Islet of Langerhans (tissue), 1 donor: ENCODE measurements around the gene TEC.
"Not testable (repeated sequence)": the region's sequence is repeated elsewhere in the genome, so short reads cannot be mapped to it uniquely, and the experiment has no call there.

Experiments
- FAIRE-seq: peaks from one replicate; lab custom pipeline; 2011; peaks lifted over from hg19 to GRCh38; lab: Jason Lieb, UNC

TEC gene

GRCh38 chr4:48268956-48269860, at the start of gene TEC:
Gene TEC, minus strand, starts transcription at chr4:48269838. Its CDS starts 41,224 bp downstream, at chr4:48228614.
- FAIRE-seq = no peak

- FAIRE-seq = peak; percentile 70
Observed at GRCh38 chr4:48315728-48316630, 46.3 kb upstream of the TEC start.

DNA sequence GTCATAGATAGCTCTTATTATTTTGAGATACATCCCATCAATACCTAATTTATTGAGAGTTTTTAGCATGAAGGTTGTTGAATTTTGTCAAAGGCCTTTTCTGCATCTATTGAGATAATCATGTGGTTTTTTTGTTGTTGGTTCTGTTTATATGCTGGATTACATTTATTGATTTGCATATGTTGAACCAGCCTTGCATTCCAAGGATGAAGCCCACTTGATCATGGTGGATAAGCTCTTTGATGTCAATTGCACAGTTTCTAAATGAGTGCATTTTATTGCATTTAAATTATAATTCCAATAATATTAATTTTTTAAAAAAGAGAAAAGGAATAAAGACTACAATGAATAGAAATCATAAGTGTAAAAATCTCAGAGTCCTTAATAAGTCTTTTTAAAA, 45.1 kb upstream of the TEC start:
- not testable (repeated sequence) for FAIRE-seq

- no peak for FAIRE-seq
Observed at GRCh38 chr4:48311896-48312295, 42.3 kb upstream of the TEC start.

DNA sequence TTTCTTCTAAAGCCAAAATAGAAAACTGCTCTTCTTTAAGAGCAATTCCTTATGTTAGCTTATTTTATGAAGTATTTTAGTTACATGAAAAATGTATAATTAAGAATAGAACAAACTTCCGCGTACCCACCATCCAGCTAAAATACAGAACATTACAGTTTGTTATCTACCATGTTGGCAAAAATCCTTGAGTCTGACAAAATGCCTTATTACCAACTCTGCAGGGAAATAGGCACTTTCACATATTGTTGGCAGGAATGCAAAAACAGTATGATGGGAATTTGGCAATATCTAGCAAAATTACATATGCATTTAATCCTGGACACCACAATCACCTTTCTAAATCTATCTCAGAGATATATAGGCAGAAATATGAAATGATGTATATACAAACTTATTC, 39.3 kb upstream of the TEC start:
- no peak for FAIRE-seq

GRCh38 chr4:48307528-48307927, 37.9 kb upstream of the TEC start:
- FAIRE-seq = no peak

DNA sequence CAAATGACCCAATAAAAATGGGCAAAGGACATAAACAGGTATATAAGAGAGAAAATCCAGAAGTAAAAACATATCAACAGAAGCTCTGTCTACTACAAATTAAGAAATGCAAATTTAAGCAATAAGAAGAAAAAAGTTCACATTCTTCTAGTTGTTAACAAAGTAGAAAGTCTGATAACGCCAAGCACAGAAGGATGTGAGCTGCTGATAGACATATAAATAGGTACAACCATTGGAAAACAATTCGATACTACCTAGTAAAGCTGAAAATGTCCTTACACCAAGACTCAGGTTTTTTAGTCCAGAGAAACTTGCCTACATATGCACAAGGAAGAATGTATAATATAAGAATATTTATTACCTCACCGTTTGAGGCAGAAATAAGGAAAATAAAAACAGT, 35.9 kb upstream of the TEC start:
- FAIRE-seq = no peak

DNA sequence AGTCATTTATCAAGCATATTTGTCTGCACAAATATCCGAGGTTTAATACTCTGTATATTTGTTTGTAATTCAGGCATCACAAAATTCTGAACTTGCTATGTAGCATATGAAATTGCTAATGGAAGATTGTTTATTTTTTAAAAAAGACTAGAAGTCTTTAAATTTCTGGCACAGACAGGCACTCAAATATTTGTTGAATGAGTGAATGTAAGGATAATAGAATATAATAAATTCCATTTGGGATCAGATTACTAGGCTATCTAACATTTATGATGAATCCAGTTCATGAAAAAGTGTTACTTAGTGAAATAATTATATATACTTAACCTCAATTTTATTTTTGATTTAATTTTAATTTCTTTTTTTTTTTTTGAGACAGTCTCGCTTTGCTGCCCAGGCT, 30.4 kb upstream of the TEC start:
- no peak for FAIRE-seq

DNA sequence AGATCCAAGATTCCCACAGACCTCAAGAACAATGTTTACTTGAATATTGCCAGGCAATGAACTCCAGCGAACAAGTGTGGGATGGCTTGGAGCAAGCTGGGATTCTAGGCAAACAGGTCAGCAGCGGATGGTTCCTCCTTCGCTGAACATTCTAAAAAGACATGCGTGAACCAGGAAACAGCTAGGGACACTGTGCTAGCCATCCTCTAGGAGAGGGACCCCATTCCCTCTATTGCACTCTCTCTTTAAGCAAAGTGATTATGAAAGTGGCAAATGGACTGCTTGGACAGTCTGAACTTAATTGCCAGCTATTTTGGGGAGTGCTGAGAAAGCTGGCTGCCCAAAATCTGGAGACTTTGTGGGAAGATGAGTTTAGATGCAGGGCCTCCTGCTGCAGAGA, 29.9 kb upstream of the TEC start:
- FAIRE-seq = no peak

DNA sequence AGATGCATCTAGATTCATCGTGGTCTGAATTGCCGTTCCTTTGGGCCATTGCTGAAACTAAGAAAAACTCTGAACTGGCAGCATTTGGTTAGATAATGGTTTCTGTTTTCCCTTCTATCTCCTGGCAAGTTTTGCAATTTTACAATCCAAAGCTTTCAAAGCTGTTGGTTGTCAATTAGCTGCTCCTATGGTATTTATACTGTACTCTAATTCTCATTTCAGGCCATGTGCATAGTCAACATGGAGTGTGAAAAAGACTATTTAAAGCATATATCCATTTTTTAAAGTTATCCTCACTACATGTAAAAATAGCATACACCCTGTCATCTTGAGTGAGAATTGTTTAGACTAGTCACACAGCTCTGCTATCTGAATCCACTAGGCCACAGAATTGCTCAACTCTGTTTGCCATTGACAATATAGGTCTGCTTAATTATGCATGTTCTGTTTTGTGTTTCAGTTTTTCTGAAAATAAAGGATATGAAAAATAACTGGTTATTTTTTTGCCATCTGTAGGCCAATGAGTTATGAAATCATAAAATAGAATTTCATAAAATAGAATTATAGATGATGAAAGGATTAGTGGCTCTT, 27.7 kb upstream of the TEC start:
- no peak for FAIRE-seq

- FAIRE-seq = no peak
Observed at GRCh38 chr4:48296365-48296764, 26.7 kb upstream of the TEC start.

DNA sequence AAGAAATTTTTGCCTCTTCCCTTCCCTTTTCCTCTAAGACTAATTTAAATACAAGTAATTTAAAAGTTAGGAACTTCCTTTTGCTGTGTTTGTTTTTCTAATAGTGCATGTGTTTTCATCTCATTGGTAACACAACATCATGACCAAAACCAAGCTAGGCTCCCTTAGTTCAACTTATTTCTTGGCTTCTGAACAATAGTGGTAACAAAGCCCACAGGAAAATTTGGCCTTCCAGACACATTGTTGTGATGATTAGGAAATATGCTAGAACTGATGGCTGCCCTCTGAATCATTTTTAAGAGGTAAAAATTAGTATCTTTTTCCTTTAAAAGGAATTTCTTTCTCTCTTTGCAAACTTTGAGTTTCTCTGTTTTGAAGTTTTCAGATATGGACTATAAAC, 25.5 kb upstream of the TEC start:
- no peak for FAIRE-seq

DNA sequence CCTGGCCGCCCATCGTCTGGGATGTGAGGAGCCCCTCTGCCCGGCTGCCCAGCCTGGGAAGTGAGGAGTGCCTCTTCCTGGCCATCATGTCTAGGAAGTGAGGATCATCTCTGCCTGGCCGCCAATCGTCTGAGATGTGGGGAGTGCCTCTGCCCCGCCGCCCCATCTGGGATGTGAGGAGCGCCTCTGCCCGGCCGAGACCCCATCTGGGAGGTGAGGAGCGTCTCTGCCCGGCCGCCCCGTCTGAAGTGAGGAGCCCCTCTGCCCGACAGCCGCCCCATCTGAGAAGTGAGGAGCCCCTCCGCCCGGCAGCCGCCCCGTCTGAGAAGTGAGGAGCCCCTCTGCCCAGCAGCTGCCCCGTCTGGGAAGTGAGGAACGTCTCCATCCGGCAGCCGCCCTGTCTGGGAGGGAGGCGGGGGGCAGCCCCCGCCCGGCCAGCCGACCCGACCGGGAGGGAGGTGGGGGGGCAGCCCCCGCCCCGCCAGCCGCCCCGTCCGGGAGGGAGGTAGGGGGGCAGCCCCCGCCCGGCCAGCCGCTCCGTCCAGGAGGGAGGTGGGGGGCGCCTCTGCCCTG, 22.7 kb upstream of the TEC start:
- not testable (repeated sequence) for FAIRE-seq

GRCh38 chr4:48290146-48290772, 20.6 kb upstream of the TEC start:
- FAIRE-seq = no peak

DNA sequence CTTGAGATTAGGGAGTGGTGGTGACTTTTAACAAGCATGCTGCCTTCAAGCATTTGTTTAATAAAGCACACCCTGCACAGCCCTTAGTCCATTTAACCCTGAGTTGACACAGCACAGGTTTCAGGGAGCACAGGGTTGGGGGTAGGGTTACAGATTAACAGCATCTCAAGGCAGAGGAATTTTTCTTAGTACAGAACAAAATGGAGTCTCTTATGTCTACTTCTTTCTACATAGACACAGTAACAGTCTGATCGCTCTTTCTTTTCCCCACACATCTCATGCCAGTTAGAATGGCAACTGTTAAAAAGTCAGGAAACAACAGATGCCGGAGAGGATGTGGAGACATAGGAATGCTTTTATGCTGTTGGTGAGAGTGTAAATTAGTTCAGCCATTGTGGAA, 16.4 kb upstream of the TEC start:
- not testable (repeated sequence) for FAIRE-seq

- not testable (repeated sequence) for FAIRE-seq
Observed at GRCh38 chr4:48285640-48286039, 16.0 kb upstream of the TEC start.

- no peak for FAIRE-seq
Observed at GRCh38 chr4:48275686-48276085, 6.0 kb upstream of the TEC start.

DNA sequence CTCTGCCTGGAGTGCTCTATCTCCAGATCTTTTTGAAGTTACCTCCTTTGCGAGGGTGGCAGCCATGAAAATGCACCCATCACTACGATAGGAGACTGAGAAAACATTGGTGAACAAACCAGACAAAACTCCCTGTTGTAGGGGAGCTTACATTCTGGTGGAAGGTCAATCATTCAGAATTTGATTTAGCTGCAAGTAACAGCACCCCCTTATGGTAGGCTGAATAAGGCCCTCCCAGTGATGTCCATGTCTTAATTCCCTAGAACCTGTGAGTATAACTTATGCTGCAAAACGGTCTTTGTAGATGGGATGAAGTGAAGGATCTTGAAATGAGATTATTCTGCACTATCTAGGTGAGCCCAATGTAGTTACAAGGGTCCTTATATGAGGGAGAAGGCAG, 5.6 kb upstream of the TEC start:
- FAIRE-seq = no peak

- no peak for FAIRE-seq
Observed at GRCh38 chr4:48271626-48272025, 2.0 kb upstream of the TEC start.

GRCh38 chr4:48270951-48271473, 1.4 kb upstream of the TEC start:
- no peak for FAIRE-seq

GRCh38 chr4:48270523-48270897, 872 bp upstream of the TEC start:
- FAIRE-seq = peak; percentile 17
